Mesendoderm (in vitro differentiated cells): ENCODE data around the gene HTT.

ENCODE experiments used
- DNase-seq: peaks from one replicate; pipeline ENCODE4 v3.0.0; 2013
- H2AK5ac ChIP-seq: 2 replicates; pipeline ENCODE4 v1.6.1; 2013; ENCODE audit warnings: low read length, inconsistent platforms
- H2BK120ac ChIP-seq: 2 replicates; pipeline ENCODE4 v1.6.1; 2013; ENCODE audit warnings: low read depth, mild to moderate bottlenecking, low read length, moderate library complexity, mixed read lengths
- H2BK15ac ChIP-seq: replicated peaks from 2 replicates; pipeline ENCODE4 v1.6.1; 2013; ENCODE audit warnings: low read depth, mild to moderate bottlenecking, moderate library complexity
- H2BK5ac ChIP-seq: 2 replicates; pipeline ENCODE4 v1.6.1; 2013; ENCODE audit warnings: low read length, inconsistent platforms
- H3K18ac ChIP-seq: 2 replicates; pipeline ENCODE4 v1.6.1; 2013; ENCODE audit warnings: mild to moderate bottlenecking, low read length, mixed read lengths
- H3K23ac ChIP-seq: one replicate; pipeline ENCODE4 v1.6.1; 2013; ENCODE audit warnings: low read length
- H3K27ac ChIP-seq: 2 replicates; pipeline ENCODE4 v1.5.1; 2013; ENCODE audit warnings: low read depth, mild to moderate bottlenecking, inconsistent platforms, low read length, moderate library complexity
- H3K27me3 ChIP-seq: 2 replicates; pipeline ENCODE4 v1.6.1; 2013; ENCODE audit warnings: low read length, control low read depth, mild to moderate bottlenecking, inconsistent platforms; ENCODE audit not compliant: insufficient read depth, poor library complexity
- H3K36me3 ChIP-seq: 2 replicates; pipeline ENCODE4 v1.6.1; 2013; ENCODE audit warnings: low read length, inconsistent platforms; ENCODE audit not compliant: control insufficient read depth, insufficient read depth
- H3K4ac ChIP-seq: one replicate; pipeline ENCODE4 v1.6.1; 2013; ENCODE audit warnings: low read depth, mild to moderate bottlenecking, low read length, moderate library complexity
- H3K4me1 ChIP-seq: 2 replicates; pipeline ENCODE4 v1.6.1; 2013; ENCODE audit warnings: low read depth, low read length, inconsistent platforms; ENCODE audit not compliant: control insufficient read depth
- H3K4me2 ChIP-seq: 2 replicates; pipeline ENCODE4 v1.6.1; 2013; ENCODE audit warnings: low read length
- H3K4me3 ChIP-seq: 2 replicates; pipeline ENCODE4 v1.5.1; 2013; ENCODE audit warnings: mild to moderate bottlenecking, low read length
- H3K56ac ChIP-seq: one replicate; pipeline ENCODE4 v1.6.1; 2013; ENCODE audit warnings: low read length
- H3K79me1 ChIP-seq: 2 replicates; pipeline ENCODE4 v1.6.1; 2013; ENCODE audit warnings: low read length, inconsistent platforms
- H3K79me2 ChIP-seq: 2 replicates; pipeline ENCODE4 v1.6.1; 2013; ENCODE audit warnings: mild to moderate bottlenecking, low read length; ENCODE audit not compliant: control insufficient read depth, insufficient read depth
- H3K9ac ChIP-seq: 2 replicates; pipeline ENCODE4 v1.6.1; 2013; ENCODE audit warnings: low read length, inconsistent platforms
- H4K5ac ChIP-seq: one replicate; pipeline ENCODE4 v1.6.1; 2013; ENCODE audit warnings: low read length
- H4K8ac ChIP-seq: one replicate; pipeline ENCODE4 v1.6.1; 2013; ENCODE audit warnings: low read depth, mild to moderate bottlenecking, control low read depth, low read length, moderate library complexity
- WGBS: extraction: QIAGEN DNeasy Blood & Tissue Kit; methylation state at CpG from one replicate; pipeline ENCODE4 v1.1.7; 2013; ENCODE audit warnings: low lambda C conversion rate, missing lambda C conversion rate; ENCODE audit not compliant: insufficient coverage; ENCODE audit errors: extremely low coverage; 5-methylcytosine and 5-hydroxymethylcytosine counted together

HTT gene

DNA sequence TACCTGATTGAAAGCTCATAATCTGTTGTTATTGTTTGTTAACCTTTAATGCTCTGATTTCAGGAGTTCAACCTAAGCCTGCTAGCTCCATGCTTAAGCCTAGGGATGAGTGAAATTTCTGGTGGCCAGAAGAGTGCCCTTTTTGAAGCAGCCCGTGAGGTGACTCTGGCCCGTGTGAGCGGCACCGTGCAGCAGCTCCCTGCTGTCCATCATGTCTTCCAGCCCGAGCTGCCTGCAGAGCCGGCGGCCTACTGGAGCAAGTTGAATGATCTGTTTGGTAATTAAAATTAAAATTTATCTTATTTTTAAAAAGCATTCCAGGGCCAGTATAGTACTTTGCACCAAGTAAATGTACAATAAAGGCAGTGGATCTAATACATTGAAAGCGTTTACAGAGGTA lies 137.4 kb downstream of the HTT start:
- H3K4ac ChIP-seq, result no peak overlapping the region
- no peak overlapping the region for H3K23ac ChIP-seq
- no CpG with 5 or more reads among the region's 8 CpGs for WGBS
- H3K27me3 ChIP-seq, result no peaks in the 10 kb centered on the region
- H4K5ac ChIP-seq, result no peak overlapping the region
- no peak overlapping the region for H3K4me2 ChIP-seq
- no peak overlapping the region for H4K8ac ChIP-seq
- H3K79me1 ChIP-seq, result no peaks in the 10 kb centered on the region
- H3K36me3 ChIP-seq, result peaks cover 31% of the 10 kb centered on the region
- H3K56ac ChIP-seq, result no peak overlapping the region
- no peak overlapping the region for H2BK5ac ChIP-seq
- H3K9ac ChIP-seq, result no peak overlapping the region
- DNase-seq, result no peak
- no peak overlapping the region for H2BK120ac ChIP-seq
- no peak overlapping the region for H3K4me3 ChIP-seq
- no peak overlapping the region for H2AK5ac ChIP-seq
- no peaks in the 10 kb centered on the region for H3K79me2 ChIP-seq
- H3K18ac ChIP-seq, result no peak overlapping the region
- no peak overlapping the region for H3K27ac ChIP-seq
- no peaks in the 10 kb centered on the region for H3K4me1 ChIP-seq
- no peak overlapping the region for H2BK15ac ChIP-seq

- Histone ChIP-seq H3K18ac (no peak overlapping the region), H3K36me3 (peaks cover 35% of the 10 kb centered on the region), H3K4me3 (no peak overlapping the region), H3K4ac (no peak overlapping the region), H3K9ac (no peak overlapping the region), H2BK120ac (no peak overlapping the region), H2AK5ac (no peak overlapping the region), H3K4me2 (no peak overlapping the region), H2BK15ac (no peak overlapping the region), H3K79me2 (no peaks in the 10 kb centered on the region), H3K23ac (no peak overlapping the region), H4K5ac (no peak overlapping the region), H3K56ac (no peak overlapping the region), H3K4me1 (no peaks in the 10 kb centered on the region), H3K27ac (no peak overlapping the region), H4K8ac (no peak overlapping the region), H3K79me1 (no peaks in the 10 kb centered on the region), H2BK5ac (no peak overlapping the region), H3K27me3 (no peaks in the 10 kb centered on the region)
- DNase-seq, result no peak
- no CpG with 5 or more reads among the region's 12 CpGs for WGBS
These were observed 138.1 kb downstream of the HTT start for GRCh38 chr4:3212391-3213105.

DNA sequence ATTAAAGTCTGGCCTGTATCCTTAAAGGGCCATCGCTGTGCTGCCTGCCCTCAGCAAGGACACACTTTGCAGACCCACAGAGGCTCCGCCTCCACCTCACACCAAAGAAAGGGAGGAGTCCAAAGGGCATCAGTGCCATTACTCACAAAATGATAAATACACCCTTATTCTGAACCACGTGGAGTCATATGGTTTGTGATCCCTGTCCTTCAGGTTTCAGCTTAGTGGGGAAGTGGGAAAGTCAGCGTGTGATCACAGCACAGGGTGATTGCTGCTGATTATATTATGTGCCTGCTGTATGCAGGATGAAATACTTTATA lies 138.6 kb downstream of the HTT start:
- Histone ChIP-seq H3K23ac (no peak overlapping the region), H3K27me3 (no peaks in the 10 kb centered on the region), H3K36me3 (peaks cover 38% of the 10 kb centered on the region), H3K9ac (no peak overlapping the region), H3K18ac (no peak overlapping the region), H3K4me1 (no peaks in the 10 kb centered on the region), H3K27ac (no peak overlapping the region), H4K8ac (no peak overlapping the region), H3K79me2 (no peaks in the 10 kb centered on the region), H3K79me1 (no peaks in the 10 kb centered on the region), H3K56ac (no peak overlapping the region), H3K4me3 (no peak overlapping the region), H2BK5ac (no peak overlapping the region), H2BK15ac (no peak overlapping the region), H4K5ac (no peak overlapping the region), H2BK120ac (no peak overlapping the region), H3K4ac (no peak overlapping the region), H3K4me2 (no peak overlapping the region), H2AK5ac (no peak overlapping the region)
- no peak for DNase-seq
- no CpG with 5 or more reads among the region's 4 CpGs for WGBS

- H4K5ac ChIP-seq, result no peak overlapping the region
- H3K27me3 ChIP-seq, result no peaks in the 10 kb centered on the region
- H2BK15ac ChIP-seq, result no peak overlapping the region
- no peak overlapping the region for H4K8ac ChIP-seq
- no peak overlapping the region for H3K23ac ChIP-seq
- no peak overlapping the region for H3K4me3 ChIP-seq
- H3K27ac ChIP-seq, result no peak overlapping the region
- H3K56ac ChIP-seq, result no peak overlapping the region
- no peak overlapping the region for H3K18ac ChIP-seq
- H2BK120ac ChIP-seq, result no peak overlapping the region
- no peak overlapping the region for H2BK5ac ChIP-seq
- DNase-seq, result no peak
- no peaks in the 10 kb centered on the region for H3K79me1 ChIP-seq
- H3K36me3 ChIP-seq, result peaks cover 37% of the 10 kb centered on the region
- H3K4me2 ChIP-seq, result no peak overlapping the region
- H3K4ac ChIP-seq, result no peak overlapping the region
- no CpG with 5 or more reads among the region's 15 CpGs for WGBS
- H3K79me2 ChIP-seq, result no peaks in the 10 kb centered on the region
- no peak overlapping the region for H2AK5ac ChIP-seq
- no peak overlapping the region for H3K9ac ChIP-seq
- no peaks in the 10 kb centered on the region for H3K4me1 ChIP-seq
These were observed 139.3 kb downstream of the HTT start for GRCh38 chr4:3213661-3214250.

- Histone ChIP-seq H3K18ac (no peak overlapping the region), H3K4me1 (no peaks in the 10 kb centered on the region), H2BK5ac (no peak overlapping the region), H3K9ac (no peak overlapping the region), H4K5ac (no peak overlapping the region), H4K8ac (no peak overlapping the region), H3K56ac (no peak overlapping the region), H3K79me2 (no peaks in the 10 kb centered on the region), H3K27ac (no peak overlapping the region), H3K4me2 (no peak overlapping the region), H3K36me3 (peaks cover 31% of the 10 kb centered on the region), H2BK120ac (no peak overlapping the region), H2BK15ac (no peak overlapping the region), H3K23ac (no peak overlapping the region), H3K27me3 (no peaks in the 10 kb centered on the region), H3K4ac (no peak overlapping the region), H3K79me1 (no peaks in the 10 kb centered on the region), H2AK5ac (no peak overlapping the region), H3K4me3 (no peak overlapping the region)
- WGBS, result no CpG with 5 or more reads among the region's 12 CpGs
- DNase-seq, result no peak
These were observed 140.8 kb downstream of the HTT start for GRCh38 chr4:3215256-3215655.

GRCh38 chr4:3215733-3216132 lies 141.3 kb downstream of the HTT start:
- no peak overlapping the region for H4K5ac ChIP-seq
- H3K9ac ChIP-seq, result no peak overlapping the region
- no peak overlapping the region for H3K4ac ChIP-seq
- H3K36me3 ChIP-seq, result peaks cover 31% of the 10 kb centered on the region
- no peak overlapping the region for H3K4me2 ChIP-seq
- H2BK120ac ChIP-seq, result no peak overlapping the region
- WGBS, result no CpG with 5 or more reads among the region's 4 CpGs
- H3K56ac ChIP-seq, result no peak overlapping the region
- no peak overlapping the region for H3K4me3 ChIP-seq
- H3K79me1 ChIP-seq, result no peaks in the 10 kb centered on the region
- no peak overlapping the region for H3K27ac ChIP-seq
- no peak overlapping the region for H2BK15ac ChIP-seq
- H3K27me3 ChIP-seq, result no peaks in the 10 kb centered on the region
- no peak overlapping the region for H3K18ac ChIP-seq
- no peaks in the 10 kb centered on the region for H3K4me1 ChIP-seq
- H4K8ac ChIP-seq, result no peak overlapping the region
- DNase-seq, result no peak
- H3K79me2 ChIP-seq, result no peaks in the 10 kb centered on the region
- H3K23ac ChIP-seq, result no peak overlapping the region
- H2AK5ac ChIP-seq, result no peak overlapping the region
- H2BK5ac ChIP-seq, result no peak overlapping the region
